ENCODE results near the gene ZSCAN4.

Gene ZSCAN4

GRCh38 chr19:57672466-57672865 is 3.7 kb downstream of the ZSCAN4 start:
- no peak overlapping the region for H3K4me3 ChIP-seq (ENCODE audit: low read depth, low read length)
- TF ChIP-seq CTCF (IDR thresholded peaks at IDR 0.05; ENCODE audit: insufficient read depth, low read depth, low read length, missing control alignments): no peak
- no peak for DNase-seq (ENCODE audit: low read depth)

GRCh38 chr19:57675881-57676280 is 7.1 kb downstream of the ZSCAN4 start:
- DNase-seq (ENCODE audit: low read depth): no peak
- no peak overlapping the region for H3K4me3 ChIP-seq (ENCODE audit: low read depth, low read length)
- TF ChIP-seq CTCF (IDR thresholded peaks at IDR 0.05; ENCODE audit: insufficient read depth, low read depth, low read length, missing control alignments): no peak

GRCh38 chr19:57682226-57682766 is 13.6 kb downstream of the ZSCAN4 start:
- no peak for TF ChIP-seq CTCF (IDR thresholded peaks at IDR 0.05; ENCODE audit: insufficient read depth, low read depth, low read length, missing control alignments)
- H3K4me3 ChIP-seq (ENCODE audit: low read depth, low read length): peak overlapping the region; percentile 87
- DNase-seq (ENCODE audit: low read depth): no peak

DNA sequence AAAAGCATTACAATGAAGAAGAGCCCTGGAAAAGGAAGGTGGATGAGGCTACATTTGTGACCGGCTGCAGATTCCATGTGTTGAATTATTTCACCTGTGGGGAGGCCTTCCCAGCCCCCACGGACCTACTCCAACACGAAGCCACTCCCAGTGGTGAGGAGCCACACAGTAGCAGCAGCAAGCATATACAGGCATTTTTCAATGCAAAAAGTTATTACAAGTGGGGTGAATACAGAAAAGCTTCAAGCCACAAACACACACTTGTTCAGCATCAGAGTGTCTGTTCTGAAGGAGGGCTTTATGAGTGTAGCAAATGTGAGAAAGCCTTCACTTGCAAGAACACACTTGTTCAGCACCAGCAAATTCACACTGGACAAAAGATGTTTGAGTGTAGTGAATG is 18.0 kb downstream of the ZSCAN4 start:
- no peak for TF ChIP-seq CTCF (IDR thresholded peaks at IDR 0.05; ENCODE audit: insufficient read depth, low read depth, low read length, missing control alignments)
- H3K4me3 ChIP-seq (ENCODE audit: low read depth, low read length): no peak overlapping the region
- DNase-seq (ENCODE audit: low read depth): no peak

- no peak for DNase-seq (ENCODE audit: low read depth)
- TF ChIP-seq CTCF (IDR thresholded peaks at IDR 0.05; ENCODE audit: insufficient read depth, low read depth, low read length, missing control alignments): no peak
- H3K4me3 ChIP-seq (ENCODE audit: low read depth, low read length): no peak overlapping the region
Observed at GRCh38 chr19:57687363-57688010, 18.8 kb downstream of the ZSCAN4 start.

DNA sequence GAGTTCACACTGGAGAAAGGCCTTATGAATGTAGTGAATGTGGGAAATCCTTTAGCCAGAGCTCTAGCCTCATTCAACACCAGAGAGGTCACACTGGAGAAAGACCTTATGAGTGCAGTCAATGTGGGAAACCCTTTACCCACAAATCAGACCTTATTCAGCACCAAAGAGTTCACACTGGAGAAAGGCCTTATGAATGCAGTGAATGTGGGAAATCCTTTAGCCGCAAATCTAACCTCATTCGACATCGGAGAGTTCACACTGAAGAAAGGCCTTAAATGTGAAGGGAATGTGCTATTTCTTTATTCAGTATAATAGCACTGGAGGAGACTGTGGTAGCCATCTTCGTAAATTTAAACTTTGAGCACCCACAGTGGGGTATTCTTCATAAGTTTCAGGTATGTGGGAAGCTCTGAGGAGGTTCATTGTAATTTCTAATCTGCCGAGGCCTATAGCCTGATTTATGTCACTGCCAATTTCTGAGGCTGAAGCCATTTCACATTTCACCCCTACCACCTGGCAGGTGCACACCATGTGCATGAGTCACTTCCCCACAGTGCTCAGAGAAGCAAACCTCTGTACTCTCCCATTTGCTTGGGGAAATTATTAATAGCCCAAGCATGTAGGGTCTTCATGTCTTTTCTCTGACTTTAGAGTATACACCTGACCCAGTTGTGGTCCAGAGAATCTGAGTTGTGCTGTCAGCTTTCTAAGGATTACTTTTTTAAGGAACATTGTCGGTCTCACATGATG is 19.5 kb downstream of the ZSCAN4 start:
- H3K4me3 ChIP-seq (ENCODE audit: low read depth, low read length): no peak overlapping the region
- TF ChIP-seq CTCF (IDR thresholded peaks at IDR 0.05; ENCODE audit: insufficient read depth, low read depth, low read length, missing control alignments): no peak
- no peak for DNase-seq (ENCODE audit: low read depth)

All from GM12865 (cell line).